Measurements from ENCODE around the gene SLC17A8. TPM values are rescaled to one million over a fixed set of nuclear protein-coding genes. Genes with fewer than 3 reads are reported as not detected.
A peak's percentile ranks its signal among the peaks of the same experiment; 100 is the strongest.
"Not testable (repeated sequence)": the region's sequence is repeated elsewhere in the genome, so short reads cannot be mapped to it uniquely, and the experiment has no call there.

The SLC17A8 gene
- total RNA-seq, 1 experiment from 2014 or later: not detected

- Histone ChIP-seq H3K27me3 (no peaks in the 10 kb centered on the region), H3K36me3 (no peaks in the 10 kb centered on the region), H3K9me3 (no peaks in the 10 kb centered on the region), H3K4me3 (no peak overlapping the region)
- no peak for DNase-seq
These were observed 38.9 kb downstream of the SLC17A8 start for GRCh38 chr12:100395811-100396210.

DNA sequence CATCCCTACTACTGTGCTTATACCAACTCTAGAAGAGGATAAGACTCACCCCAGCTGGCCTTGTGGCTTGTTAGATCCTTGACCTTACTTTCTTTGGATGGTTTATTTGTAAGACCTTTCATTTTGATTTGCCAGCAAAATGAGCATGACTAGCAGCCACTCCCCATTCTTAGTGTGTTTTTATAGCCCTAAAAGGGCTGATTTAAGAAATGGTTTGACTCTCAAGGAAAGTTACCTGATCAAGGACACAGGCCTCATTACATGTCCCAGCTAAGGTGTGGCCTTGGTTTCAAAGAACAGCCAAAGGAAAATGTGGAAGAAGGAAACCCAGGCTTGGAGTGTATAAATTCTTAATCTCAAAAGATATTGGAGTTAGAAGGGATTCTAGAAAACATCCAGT is 41.4 kb downstream of the SLC17A8 start:
- H3K4me3 ChIP-seq: no peak overlapping the region
- no peaks in the 10 kb centered on the region for H3K27me3 ChIP-seq
- no peaks in the 10 kb centered on the region for H3K36me3 ChIP-seq
- DNase-seq: no peak
- no peaks in the 10 kb centered on the region for H3K9me3 ChIP-seq

GRCh38 chr12:100399095-100399494 is 42.2 kb downstream of the SLC17A8 start:
- Histone ChIP-seq H3K27me3 (no peaks in the 10 kb centered on the region), H3K36me3 (no peaks in the 10 kb centered on the region), H3K9me3 (no peaks in the 10 kb centered on the region), H3K4me3 (no peak overlapping the region)
- DNase-seq: no peak

DNA sequence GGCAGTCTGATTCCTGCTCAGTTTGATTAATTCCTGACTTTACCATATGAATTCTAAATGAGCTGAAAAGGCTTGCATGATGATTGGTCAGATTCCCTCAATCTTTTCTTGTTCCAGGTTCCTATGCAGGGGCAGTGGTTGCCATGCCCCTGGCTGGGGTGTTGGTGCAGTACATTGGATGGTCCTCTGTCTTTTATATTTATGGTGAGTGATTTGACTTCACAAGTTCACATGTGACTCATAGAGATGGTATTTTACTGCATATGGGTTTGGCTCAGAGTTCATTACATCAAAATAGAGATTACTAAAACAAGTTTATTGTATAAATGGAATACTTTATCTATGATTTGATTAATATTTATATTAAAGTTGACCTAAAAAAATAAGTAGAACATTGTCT is 44.8 kb downstream of the SLC17A8 start:
- peak; percentile 31 for DNase-seq
- H3K4me3 ChIP-seq: no peak overlapping the region
- no peaks in the 10 kb centered on the region for H3K27me3 ChIP-seq
- H3K36me3 ChIP-seq: no peaks in the 10 kb centered on the region
- no peaks in the 10 kb centered on the region for H3K9me3 ChIP-seq

- Histone ChIP-seq H3K4me3 (no peak overlapping the region), H3K9me3 (no peaks in the 10 kb centered on the region), H3K36me3 (no peaks in the 10 kb centered on the region), H3K27me3 (no peaks in the 10 kb centered on the region)
- DNase-seq: no peak
These were observed 45.9 kb downstream of the SLC17A8 start for GRCh38 chr12:100402763-100403162.

- Histone ChIP-seq H3K27me3 (no peaks in the 10 kb centered on the region), H3K4me3 (no peak overlapping the region), H3K9me3 (no peaks in the 10 kb centered on the region), H3K36me3 (no peaks in the 10 kb centered on the region)
- DNase-seq: no peak
These were observed 46.6 kb downstream of the SLC17A8 start for GRCh38 chr12:100403446-100403845.

- H3K36me3 ChIP-seq: no peaks in the 10 kb centered on the region
- H3K27me3 ChIP-seq: no peaks in the 10 kb centered on the region
- no peak for DNase-seq
- no peak overlapping the region for H3K4me3 ChIP-seq
- no peaks in the 10 kb centered on the region for H3K9me3 ChIP-seq
These were observed 48.0 kb downstream of the SLC17A8 start for GRCh38 chr12:100404769-100405407.

DNA sequence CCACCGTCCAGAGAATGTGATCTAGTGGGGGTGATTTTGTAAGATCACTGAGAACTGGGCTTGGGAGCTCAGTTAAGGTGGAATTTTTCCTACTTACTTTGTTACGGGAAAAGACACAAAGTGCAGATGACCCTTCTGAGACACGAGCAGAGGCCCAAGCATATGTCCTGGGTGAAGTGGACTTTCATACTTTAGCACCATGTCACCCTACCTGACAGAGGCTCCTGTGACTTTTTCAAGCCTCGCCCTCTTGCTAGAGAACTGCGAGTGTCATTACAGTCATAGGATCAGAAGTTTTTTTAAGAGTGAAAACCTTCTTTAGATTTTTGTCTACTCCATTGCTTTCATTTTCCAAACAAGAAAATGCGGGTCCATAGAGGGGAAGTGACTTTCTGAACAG is 56.1 kb downstream of the SLC17A8 start:
- DNase-seq: no peak
- no peaks in the 10 kb centered on the region for H3K36me3 ChIP-seq
- no peaks in the 10 kb centered on the region for H3K9me3 ChIP-seq
- H3K27me3 ChIP-seq: no peaks in the 10 kb centered on the region
- no peak overlapping the region for H3K4me3 ChIP-seq

DNA sequence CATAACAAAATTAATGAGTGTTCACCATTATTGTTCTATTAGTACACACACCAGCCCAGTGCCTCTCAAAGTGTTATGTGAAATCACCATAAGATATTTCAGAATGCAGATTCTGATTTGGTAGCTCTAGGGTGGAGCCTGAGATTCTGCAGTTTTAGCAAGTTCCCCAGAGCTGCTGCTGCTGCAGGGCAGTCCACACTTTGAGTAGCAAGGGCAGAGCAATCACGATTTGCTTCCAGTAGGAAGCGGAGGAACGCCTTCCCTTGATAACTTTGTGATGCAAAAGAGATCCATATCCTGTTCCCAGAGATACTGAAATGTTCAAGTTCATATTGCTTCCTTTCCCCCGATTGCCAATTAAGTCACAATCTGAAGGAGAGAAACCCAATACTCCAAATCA is 57.9 kb downstream of the SLC17A8 start:
- no peak for DNase-seq
- Histone ChIP-seq H3K4me3 (no peak overlapping the region), H3K9me3 (no peaks in the 10 kb centered on the region), H3K36me3 (no peaks in the 10 kb centered on the region), H3K27me3 (no peaks in the 10 kb centered on the region)

DNA sequence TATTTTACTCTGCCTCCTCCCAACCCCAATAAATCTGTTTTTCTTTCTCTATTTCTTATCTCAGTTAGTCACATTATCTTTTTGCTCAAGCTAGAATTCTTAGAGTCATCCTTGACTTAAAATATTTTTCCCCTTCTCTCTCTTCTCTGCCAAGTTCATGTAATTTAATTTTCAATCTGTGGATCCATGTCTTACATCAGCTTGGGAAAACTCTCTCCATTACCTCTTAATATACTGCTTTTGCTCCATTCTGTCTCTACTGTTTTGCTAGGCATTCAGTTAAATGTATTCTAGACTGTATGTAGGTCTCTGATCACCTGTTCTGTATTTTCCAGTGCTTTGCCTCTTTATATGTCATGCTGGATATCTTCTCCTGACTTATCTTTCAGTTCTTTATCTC is 65.8 kb downstream of the SLC17A8 start:
- no peaks in the 10 kb centered on the region for H3K36me3 ChIP-seq
- no peak for DNase-seq
- H3K27me3 ChIP-seq: no peaks in the 10 kb centered on the region
- H3K9me3 ChIP-seq: peaks cover 3% of the 10 kb centered on the region; the same call in 1 of the 2 replicates
- H3K4me3 ChIP-seq: no peak overlapping the region

DNA sequence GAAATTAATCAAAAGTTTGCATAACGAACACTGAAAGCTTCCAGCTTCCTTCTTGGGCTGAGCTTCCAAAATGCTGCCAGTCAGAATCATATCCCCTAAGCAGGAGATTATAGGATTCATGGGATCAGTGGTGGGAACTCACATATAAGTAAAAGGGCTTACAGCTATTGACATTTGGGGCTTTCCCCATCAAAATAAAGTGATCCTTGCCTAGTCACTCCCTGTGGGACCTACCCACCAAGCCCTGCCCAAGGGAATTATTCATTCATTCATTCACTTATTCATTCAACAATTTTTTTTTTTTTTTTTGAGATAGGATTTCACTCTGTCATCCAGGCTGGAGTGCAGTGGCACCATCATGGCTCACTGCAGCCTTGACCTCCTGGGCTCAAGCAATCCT is 69.3 kb downstream of the SLC17A8 start:
- no peak overlapping the region for H3K4me3 ChIP-seq
- no peaks in the 10 kb centered on the region for H3K36me3 ChIP-seq
- peaks cover 3% of the 10 kb centered on the region; the same call in 1 of the 2 replicates for H3K9me3 ChIP-seq
- no peaks in the 10 kb centered on the region for H3K27me3 ChIP-seq
- DNase-seq: no peak

- Histone ChIP-seq H3K9me3 (peaks cover 3% of the 10 kb centered on the region; the same call in 1 of the 2 replicates), H3K4me3 (no peak overlapping the region), H3K27me3 (no peaks in the 10 kb centered on the region), H3K36me3 (no peaks in the 10 kb centered on the region)
- peak; percentile 45 for DNase-seq
These were observed 70.2 kb downstream of the SLC17A8 start for GRCh38 chr12:100427078-100427477.

- H3K9me3 ChIP-seq, H3K4me3 ChIP-seq, H3K27me3 ChIP-seq, DNase-seq, H3K36me3 ChIP-seq: not testable (repeated sequence)
These were observed 73.4 kb downstream of the SLC17A8 start for GRCh38 chr12:100430251-100430650.

GRCh38 chr12:100433701-100434100 is 76.8 kb downstream of the SLC17A8 start:
- DNase-seq: no peak
- Histone ChIP-seq H3K9me3 (no peaks in the 10 kb centered on the region), H3K4me3 (no peak overlapping the region)

DNA sequence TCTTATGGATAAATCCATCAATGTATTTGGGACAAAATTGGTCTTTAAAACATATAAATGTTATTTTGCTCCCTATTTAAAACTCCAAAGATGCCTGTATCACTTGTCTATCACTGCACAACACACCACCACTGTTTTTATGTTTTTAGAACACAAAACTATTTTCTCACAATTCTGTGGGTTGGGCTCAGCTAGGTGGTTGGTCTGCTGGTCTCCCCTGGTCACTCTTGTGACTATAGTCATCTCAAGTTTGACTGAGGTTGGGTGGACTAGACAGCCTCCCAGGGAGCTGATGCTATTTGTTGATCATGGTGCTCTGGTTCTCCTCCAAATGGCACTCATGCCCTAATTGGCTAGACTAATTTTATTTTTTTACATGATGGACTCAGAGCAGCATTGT is 77.3 kb downstream of the SLC17A8 start:
- Histone ChIP-seq H3K4me3 (no peak overlapping the region), H3K9me3 (no peaks in the 10 kb centered on the region), H3K27me3 (no peaks in the 10 kb centered on the region), H3K36me3 (no peaks in the 10 kb centered on the region)
- no peak for DNase-seq

More at GRCh38 chr12:100433701-100434100, 76.8 kb downstream of the SLC17A8 start:
- Histone ChIP-seq H3K36me3 (no peaks in the 10 kb centered on the region), H3K27me3 (no peaks in the 10 kb centered on the region)

DNA sequence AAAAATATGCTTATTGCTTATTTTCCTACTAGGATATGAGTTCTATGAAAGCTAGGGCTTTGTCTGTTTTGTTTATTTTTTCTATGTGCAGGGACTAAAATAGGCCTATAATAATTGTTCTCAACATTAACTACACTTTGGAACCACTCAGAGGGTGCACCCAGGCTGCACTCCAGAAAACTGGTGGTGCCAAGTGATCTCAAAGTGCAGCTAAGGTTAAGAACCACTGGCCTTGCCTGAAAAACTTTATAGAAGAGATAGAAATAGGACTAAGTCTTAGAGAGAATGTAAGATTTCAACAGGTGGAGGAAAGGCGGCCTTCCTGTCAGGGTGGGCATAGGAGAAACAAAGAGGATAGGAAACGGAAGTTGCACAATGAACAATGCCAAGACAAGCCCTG is 79.1 kb downstream of the SLC17A8 start:
- H3K36me3 ChIP-seq: no peaks in the 10 kb centered on the region

DNA sequence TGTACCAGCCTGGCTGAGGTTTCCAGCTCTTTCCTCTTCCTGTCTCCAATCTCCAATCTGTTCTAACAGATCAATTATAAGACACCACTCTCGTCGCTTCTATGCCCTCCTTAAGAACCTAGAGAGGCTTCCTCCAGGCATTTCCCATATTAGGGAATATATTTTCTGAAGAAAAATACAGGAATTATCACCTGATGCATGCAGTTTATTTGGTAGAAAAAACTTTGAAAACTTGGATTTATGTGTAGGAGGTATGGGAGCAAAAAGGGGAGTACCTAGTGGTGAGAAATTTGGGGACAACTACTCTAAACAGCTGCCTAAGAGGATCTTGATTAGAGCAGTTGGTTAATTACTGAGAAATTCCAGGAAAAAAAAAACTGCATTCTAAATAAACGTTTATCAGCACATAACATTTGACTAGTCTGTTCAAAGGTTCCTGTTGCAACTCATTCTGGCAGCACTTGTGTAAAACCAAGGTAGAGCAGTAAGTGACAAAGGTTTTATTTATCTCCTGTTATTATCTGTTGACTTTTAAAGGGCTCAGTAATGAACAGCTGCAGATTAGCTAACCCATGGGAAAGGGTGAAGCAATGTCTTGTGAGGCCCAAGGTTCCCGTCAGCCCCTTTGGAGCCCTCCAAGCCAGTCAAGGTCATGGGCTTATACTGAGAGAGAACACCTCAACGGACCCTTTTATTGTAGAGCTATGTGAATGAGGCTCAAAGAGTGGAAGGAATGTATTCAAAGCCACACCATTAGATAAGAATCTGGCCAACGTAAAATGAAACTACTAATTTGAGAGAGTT is 80.4 kb downstream of the SLC17A8 start:
- Histone ChIP-seq H3K36me3 (no peaks in the 10 kb centered on the region), H3K4me3 (no peak overlapping the region), H3K27me3 (no peaks in the 10 kb centered on the region), H3K9me3 (no peaks in the 10 kb centered on the region)
- no peak for DNase-seq

More for the DNA sequence above, 79.1 kb downstream of the SLC17A8 start:
- Histone ChIP-seq H3K4me3 (no peak overlapping the region), H3K9me3 (no peaks in the 10 kb centered on the region), H3K27me3 (no peaks in the 10 kb centered on the region)
- DNase-seq: no peak

- H3K4me3 ChIP-seq: no peak overlapping the region
- H3K36me3 ChIP-seq: no peaks in the 10 kb centered on the region
- H3K27me3 ChIP-seq: no peaks in the 10 kb centered on the region
- no peaks in the 10 kb centered on the region for H3K9me3 ChIP-seq
- no peak for DNase-seq
These were observed 82.9 kb downstream of the SLC17A8 start for GRCh38 chr12:100439797-100440196.
